Astrocyte of the hippocampus (primary cell): ENCODE results near the gene DKC1.
"Not testable (repeated sequence)": the region's sequence is repeated elsewhere in the genome, so short reads cannot be mapped to it uniquely, and the experiment has no call there.

Experiments
- DNase-seq: peaks from one replicate; pipeline ENCODE4 v3.0.0; 2011; ENCODE audit warnings: low read depth, low spot score

Gene DKC1

GRCh38 chrX:154818916-154819770 lies 56.5 kb downstream of the DKC1 start:
- DNase-seq = no peak

GRCh38 chrX:154819771-154820341 lies 57.2 kb downstream of the DKC1 start:
- no peak for DNase-seq

GRCh38 chrX:154821523-154821922 lies 58.9 kb downstream of the DKC1 start:
- no peak for DNase-seq

GRCh38 chrX:154822029-154822428 lies 59.4 kb downstream of the DKC1 start:
- no peak for DNase-seq

- DNase-seq = no peak
These were observed 62.0 kb downstream of the DKC1 start for GRCh38 chrX:154824638-154825037.

- DNase-seq = not testable (repeated sequence)
These were observed 62.9 kb downstream of the DKC1 start for GRCh38 chrX:154825586-154825985.
